Right ventricle myocardium superior (tissue), 1 donor: ENCODE results near the gene ATP1B4. TPM values are rescaled to one million over a fixed set of nuclear protein-coding genes. Genes with fewer than 3 reads are reported as not detected.
"Not testable (repeated sequence)": the region's sequence is repeated elsewhere in the genome, so short reads cannot be mapped to it uniquely, and the experiment has no call there.

Source experiments
- ATAC-seq: fragments of 200-7000 bp; cut with Tn5 transposase; one replicate; pipeline ENCODE4 v1.9.1; 2020; ENCODE audit warnings: mild to moderate bottlenecking; ENCODE audit not compliant: poor library complexity
- DNase-seq: peaks from one replicate; pipeline ENCODE4 v3.0.0-alpha.2; 2020
- intact Hi-C: fragments of 100-400 bp; cut with DNase I; formaldehyde crosslinking; loops from one replicate; pipeline ENCODE4 v1.11.2; 2022
- long read RNA-seq: library from polyadenylated mRNA; unstranded; transcript quantifications from one replicate; pipeline ENCODE4 v2.0.0, GENCODE V29; 2021
- total RNA-seq: library from RNA; stranded (reverse); fragmentation: NEBNext Ultra II Directional; extraction: Animal tissue kit (Norgen Biotek cat#: 25700); gene quantifications from one replicate; pipeline ENCODE4 v1.2.1, GENCODE V29; 2021
- donor health status: DM: no; HTN: yes; CAD: no; lungs with severe emphysema.

The ATP1B4 gene
- total RNA-seq = not detected
- long read RNA-seq = 0 reads

DNA sequence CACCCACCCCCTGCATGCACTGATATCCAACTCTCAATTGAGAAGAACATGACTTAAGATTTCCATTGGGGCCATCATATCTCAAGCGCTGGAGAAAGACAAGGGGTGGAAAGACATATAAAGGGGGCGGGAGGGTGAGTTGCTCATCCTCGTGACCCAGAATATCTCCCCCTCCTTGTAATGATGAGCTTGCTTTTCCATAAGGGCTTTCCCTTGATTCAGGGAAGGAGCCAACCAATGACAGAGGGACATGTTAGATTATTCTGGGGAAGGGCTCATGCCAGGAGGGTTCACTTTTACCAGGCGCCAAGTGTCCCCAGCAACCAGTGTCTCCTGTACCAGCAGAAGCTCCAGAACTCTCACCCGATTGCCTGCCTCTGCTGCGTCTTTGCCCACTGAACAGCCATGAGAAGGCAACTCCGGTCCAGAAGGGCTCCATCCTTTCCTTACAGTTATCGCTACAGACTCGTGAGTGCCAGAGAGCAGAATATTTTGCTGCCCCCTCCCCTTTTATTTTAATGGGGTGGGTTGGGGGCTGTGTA, at the start of gene ATP1B4:
Gene ATP1B4 (plus strand): TSS at position 326 of the 542 bp plus-strand sequence. CDS start 80 bp downstream, at position 406.
- ATAC-seq = no peak
- no peak for DNase-seq
- intact Hi-C loops = loop anchor here (10.0 kb wide), 1 partner anchor 113 kb away; no protein-coding TSS in a partner anchor

DNA sequence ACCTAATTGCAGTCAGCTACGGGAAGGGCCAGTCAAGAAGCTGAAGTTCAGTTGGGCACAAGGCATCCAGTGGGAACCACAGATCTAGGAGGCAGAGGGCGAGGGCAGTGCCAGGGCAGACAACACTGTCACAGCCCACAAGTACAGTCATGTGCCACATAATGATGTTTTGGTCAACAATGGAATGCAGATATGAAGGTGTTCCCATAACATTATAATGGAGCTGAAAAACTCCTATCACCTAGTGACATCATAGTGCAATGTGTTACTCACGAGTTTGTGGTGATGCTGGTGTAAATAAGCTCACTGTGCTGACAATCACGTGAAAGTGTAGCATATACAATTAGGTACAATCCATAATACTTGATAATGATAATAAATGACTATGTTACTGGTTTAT, 46.1 kb upstream of the ATP1B4 start:
- intact Hi-C loops = no loop called here
- no peak for DNase-seq
- no peak for ATAC-seq

- ATAC-seq (no peak), DNase-seq (no peak)
- intact Hi-C loops = no loop called here
Observed at GRCh38 chrX:120316587-120317283, 45.2 kb upstream of the ATP1B4 start.

DNA sequence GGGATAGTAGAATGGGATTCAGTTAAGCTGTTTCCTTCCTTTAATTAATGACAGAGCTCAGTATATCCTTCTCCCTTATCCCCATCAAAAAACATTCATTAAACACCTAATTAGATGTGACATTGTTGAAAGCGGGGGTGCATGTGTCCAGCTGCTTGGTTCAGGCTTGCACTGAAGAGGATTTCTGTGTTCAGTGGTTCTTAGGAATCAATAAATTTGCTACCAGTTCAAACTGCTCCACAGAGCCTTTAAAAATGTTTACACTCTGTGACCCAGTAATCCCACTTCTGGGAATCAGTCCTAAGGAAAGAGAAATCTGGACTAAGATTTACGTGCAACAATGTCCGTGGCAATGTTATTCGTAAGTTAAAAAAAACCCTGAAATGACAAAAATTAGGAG, 43.5 kb upstream of the ATP1B4 start:
- DNase-seq = no peak
- intact Hi-C loops = no loop called here
- no peak for ATAC-seq

DNA sequence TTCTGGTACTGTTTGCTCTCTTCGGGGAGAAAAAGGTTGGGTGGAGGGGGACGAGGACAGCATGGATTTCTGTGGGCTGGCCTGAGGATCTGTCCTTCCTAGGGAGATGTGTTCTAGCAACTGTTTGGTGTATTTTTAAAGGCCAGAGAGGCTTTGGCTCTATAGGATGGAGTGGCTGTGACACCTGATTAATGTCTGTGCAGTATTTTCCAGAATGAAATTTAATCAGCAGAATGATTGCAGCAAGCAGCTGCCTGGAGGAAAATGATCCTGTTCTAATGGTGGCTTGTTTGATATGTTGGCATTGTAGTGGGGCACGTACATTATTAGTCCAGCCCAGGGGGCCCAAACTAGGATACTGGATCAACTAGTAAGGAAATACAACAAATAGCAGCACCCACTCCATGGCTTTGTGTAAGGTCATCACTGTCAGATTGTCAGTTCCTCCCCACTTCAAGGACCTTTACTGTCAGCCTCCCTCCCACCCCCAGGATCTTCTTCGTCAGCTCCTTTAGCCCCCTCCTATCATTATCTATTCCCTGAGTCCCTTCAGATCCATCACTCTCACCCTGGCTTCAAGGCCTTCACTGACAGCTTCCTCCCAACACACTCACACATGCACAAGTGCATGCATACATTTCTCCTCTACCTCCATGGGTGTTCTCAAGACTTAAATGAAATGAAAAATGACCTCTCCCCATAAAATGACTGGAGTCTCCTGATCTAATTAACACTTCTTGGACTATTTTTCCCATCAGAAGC, 40.2 kb upstream of the ATP1B4 start:
- intact Hi-C loops = no loop called here
- DNase-seq (no peak), ATAC-seq (no peak)

DNA sequence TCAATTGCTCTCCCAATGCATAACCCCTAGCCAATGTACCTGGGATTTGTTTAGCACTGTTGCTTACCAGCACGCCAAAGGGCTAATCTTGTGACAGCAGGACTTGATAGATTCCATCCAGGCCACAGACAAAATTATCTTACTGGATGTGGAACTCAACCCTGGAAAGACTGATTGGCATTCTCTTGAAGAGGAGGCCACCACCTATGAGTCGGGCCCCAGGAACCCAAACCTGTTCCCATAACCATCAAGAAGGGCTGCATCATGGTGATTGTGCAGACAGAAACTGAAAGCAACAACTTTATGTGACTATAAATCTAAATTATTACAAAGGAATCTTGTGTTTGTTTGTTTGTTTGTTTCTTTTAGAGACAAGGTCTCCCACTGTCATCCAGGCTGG, 30.8 kb upstream of the ATP1B4 start:
- no peak for DNase-seq
- intact Hi-C loops = no loop called here
- ATAC-seq = no peak

DNA sequence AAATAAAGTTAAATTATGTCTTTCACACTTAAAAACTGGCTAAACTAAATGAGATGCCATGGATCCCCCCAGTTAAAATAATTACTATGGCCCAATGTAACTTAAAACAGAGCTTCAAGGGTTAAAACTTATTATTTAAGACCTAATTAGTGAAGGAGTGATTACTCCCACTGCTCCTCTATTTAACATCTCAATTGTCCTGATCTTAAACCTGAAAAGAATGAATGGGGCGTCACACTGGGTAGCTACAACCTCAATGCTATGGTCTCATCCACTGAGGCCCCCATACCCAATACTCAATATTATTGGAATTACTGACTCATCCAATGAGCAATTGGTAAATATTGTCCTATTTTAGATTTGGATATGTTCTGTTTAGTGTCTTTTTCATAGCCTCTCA, 29.5 kb upstream of the ATP1B4 start:
- DNase-seq (no peak), ATAC-seq (no peak)
- intact Hi-C loops = no loop called here

- intact Hi-C loops = no loop called here
- DNase-seq (no peak), ATAC-seq (no peak)
Observed at GRCh38 chrX:120334151-120334550, 27.7 kb upstream of the ATP1B4 start.

DNA sequence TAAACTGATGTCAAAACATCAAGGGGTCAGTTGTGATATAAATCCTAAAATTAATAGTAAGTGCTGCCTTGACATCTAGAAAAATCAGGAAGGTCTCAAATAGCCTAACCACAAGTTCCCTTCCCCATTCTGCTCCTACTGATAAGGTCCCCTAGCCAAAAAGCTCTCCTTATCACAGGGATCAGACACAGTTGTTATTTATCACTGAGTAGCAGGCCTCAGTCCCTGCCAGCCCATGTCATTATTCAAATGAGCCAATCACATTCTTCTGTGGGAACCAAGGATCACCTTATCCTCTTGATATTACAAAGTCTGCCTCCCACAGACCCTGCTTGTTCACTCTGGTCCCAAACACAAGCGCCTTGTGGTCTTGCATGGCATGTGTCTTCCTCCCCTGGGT, 27.3 kb upstream of the ATP1B4 start:
- ATAC-seq = no peak
- intact Hi-C loops = no loop called here
- no peak for DNase-seq

- ATAC-seq = no peak
- intact Hi-C loops = no loop called here
- no peak for DNase-seq
Observed at GRCh38 chrX:120335289-120335688, 26.6 kb upstream of the ATP1B4 start.

- intact Hi-C loops = no loop called here
- ATAC-seq = no peak
Observed at GRCh38 chrX:120336899-120337298, 25.0 kb upstream of the ATP1B4 start.

GRCh38 chrX:120344566-120344965, 17.3 kb upstream of the ATP1B4 start:
- intact Hi-C loops, DNase-seq, ATAC-seq: not testable (repeated sequence)

More at GRCh38 chrX:120336899-120337298, 25.0 kb upstream of the ATP1B4 start:
- no peak for DNase-seq

DNA sequence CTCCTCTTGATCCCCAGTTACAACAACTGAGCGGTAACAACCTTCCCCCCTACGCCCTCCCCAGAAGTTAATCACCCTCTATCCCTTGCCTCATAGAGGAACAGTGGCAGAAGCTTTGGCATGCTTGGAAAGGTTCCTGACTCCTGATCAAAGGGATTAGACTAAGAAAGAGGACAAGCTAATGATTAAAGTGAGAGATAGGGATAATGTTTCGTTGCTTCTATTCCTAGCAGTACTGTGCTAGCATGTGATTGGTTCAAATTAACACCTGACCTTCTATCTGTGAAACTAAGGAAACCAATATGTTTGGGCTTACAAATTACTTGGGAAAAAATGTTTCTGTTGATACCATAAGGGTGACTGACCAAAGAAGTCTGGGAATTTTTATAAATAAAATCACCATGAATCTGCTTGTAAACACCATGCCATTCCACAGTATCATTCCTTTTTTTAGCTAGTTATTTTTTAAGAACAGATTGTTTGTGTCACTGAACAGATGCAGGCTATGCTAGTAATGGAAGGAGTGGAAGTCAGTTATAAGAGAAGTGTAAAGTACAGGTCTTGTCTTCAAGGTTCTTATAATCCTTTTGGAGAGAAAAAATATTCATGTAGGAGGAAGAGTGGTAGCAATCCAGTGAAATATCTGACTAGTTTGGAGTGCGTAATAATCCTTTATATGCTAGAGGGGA, 11.3 kb upstream of the ATP1B4 start:
- DNase-seq (no peak), ATAC-seq (no peak)

GRCh38 chrX:120356084-120356483, 5.8 kb upstream of the ATP1B4 start:
- intact Hi-C loops = no loop called here
- ATAC-seq = no peak
- no peak for DNase-seq

More for the DNA sequence above, 11.3 kb upstream of the ATP1B4 start:
- intact Hi-C loops = no loop called here

GRCh38 chrX:120357186-120357585, 4.7 kb upstream of the ATP1B4 start:
- ATAC-seq (no peak), DNase-seq (no peak)
- intact Hi-C loops = no loop called here

DNA sequence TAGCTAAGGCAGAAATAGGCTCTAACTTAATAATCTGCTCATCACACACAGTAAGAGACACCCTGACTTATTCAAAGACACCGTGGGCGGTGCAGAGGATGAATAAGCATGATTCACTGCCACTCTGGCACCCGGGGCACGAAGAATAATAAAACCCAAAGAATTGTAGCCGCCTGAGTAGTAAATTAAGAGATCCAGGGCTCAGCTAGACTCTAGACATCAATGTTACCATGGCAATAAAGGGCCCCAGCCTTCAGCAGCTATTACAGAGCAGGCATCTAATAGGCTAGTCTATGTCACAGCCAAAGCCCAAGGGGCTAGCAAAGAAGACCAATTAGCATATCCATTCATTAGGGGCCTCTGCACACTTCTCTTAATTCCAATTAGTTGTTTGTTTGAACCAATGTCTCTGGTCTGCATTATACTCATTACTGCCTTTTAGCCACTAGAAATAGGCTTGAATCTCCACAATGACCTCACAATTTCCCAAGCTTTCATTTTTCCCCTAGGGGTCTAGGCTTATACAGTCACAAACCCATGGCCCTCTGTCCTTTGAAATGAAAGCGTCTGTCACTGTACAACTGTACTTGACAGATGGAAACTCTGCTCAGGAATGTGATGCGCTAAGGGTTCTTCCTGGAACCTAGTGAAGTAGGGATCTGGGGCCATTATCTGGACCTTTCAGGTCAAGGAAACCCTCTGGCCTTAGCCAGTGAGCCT, 3.0 kb upstream of the ATP1B4 start:
- ATAC-seq (no peak), DNase-seq (no peak)
- intact Hi-C loops = no loop called here

DNA sequence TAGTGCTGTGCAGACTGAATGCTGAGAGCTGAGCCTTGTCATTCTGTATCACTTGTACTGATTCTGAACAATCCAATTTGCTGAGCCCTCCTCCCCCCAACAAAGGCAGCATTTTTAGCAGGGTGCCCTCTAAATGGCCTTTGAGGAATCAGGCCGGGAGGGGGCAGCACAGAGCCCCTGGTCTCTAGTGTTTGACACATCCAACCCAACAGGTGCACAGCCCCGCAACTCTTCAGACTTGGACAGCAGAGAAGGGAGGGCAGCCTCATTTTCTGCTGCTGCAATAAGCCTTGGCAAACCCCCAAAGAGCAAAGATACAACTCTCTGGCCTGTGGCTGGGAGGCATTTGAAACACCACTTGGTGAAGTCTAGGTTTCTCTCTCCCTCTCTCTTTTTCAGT, 3.4 kb downstream of the ATP1B4 start:
- DNase-seq (peak; percentile 61), ATAC-seq (peak; percentile 62)
- intact Hi-C loops = loop anchor here (10.0 kb wide), 1 partner anchor 109 kb away; no protein-coding TSS in a partner anchor

DNA sequence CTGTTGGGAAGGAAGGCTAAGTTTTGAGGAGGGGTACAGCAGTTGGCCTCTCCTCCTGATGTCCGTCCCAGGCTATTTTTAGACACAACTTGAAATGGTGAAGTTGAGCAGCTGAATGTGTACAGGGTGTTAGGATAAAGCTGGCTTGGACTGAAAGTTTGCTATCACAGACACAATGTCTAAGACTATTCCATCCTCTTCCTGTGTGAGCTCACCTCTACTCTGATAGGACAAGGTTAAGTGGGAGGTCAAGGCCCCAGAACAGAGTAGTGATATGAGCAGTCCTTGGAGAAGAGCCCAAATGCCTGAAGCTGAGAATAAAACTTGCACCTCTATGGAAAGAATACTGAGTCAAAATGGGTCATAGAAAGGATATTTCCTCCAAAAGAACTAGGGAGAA, 4.1 kb downstream of the ATP1B4 start:
- ATAC-seq = peak; percentile 55
- intact Hi-C loops = loop anchor here (10.0 kb wide), 1 partner anchor 109 kb away; no protein-coding TSS in a partner anchor
- no peak for DNase-seq
